Gastroesophageal sphincter (tissue), 3 donors: ENCODE results near the gene LNX2.
A peak's percentile ranks its signal among the peaks of the same experiment; 100 is the strongest.

Experiments used
- POLR2AphosphoS5 ChIP-seq: sonication (generic); formaldehyde crosslinking; IDR thresholded peaks from one replicate; pipeline ENCODE4 v1.6.1; 2017; ENCODE audit warnings: antibody characterized with exemption
- TF ChIP-seq, protein P1 (sequence below), 4 experiments: fragments of 200-600 bp in 2 of 4; fragments of 450-650 bp in 2 of 4; sonication (generic) in 1 of 4; IDR thresholded peaks; one replicate each; pipeline ENCODE4 v1.5.1; 2017 to 2019; ENCODE audit warnings: antibody characterized with exemption in 4 of 4, mild to moderate bottlenecking in 2 of 4, moderate library complexity in 2 of 4

DNA sequence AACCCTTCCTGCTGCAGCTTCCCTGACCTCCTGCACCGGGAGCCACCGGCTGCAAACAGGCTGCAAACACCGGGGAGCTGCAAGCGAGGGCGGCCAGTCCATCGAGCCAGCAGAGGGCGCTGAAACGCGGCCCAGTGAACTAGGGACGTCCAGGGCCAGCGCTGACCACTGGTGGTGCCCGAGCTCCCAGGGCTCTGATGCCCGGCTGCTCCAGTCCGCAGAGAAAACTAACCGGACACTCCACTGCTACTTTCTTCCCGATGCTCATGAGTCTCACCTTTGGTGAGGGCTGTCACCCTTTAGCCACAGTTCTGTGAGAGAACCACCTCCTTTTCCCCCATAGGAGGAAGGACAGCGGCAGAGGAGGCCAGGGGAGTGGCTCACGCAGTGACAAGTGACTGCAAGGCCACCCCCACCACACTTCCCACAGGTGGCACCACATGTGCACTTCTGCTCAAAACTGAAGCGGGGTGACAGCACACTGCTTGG, 87.1 kb downstream of the LNX2 start:
- TF ChIP-seq, protein P1, sequence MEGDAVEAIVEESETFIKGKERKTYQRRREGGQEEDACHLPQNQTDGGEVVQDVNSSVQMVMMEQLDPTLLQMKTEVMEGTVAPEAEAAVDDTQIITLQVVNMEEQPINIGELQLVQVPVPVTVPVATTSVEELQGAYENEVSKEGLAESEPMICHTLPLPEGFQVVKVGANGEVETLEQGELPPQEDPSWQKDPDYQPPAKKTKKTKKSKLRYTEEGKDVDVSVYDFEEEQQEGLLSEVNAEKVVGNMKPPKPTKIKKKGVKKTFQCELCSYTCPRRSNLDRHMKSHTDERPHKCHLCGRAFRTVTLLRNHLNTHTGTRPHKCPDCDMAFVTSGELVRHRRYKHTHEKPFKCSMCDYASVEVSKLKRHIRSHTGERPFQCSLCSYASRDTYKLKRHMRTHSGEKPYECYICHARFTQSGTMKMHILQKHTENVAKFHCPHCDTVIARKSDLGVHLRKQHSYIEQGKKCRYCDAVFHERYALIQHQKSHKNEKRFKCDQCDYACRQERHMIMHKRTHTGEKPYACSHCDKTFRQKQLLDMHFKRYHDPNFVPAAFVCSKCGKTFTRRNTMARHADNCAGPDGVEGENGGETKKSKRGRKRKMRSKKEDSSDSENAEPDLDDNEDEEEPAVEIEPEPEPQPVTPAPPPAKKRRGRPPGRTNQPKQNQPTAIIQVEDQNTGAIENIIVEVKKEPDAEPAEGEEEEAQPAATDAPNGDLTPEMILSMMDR (IDR thresholded peaks at IDR 0.05): peak; percentile 55 to 96 (median 84)
- TF ChIP-seq POLR2AphosphoS5: no peak
